Measurements from ENCODE around the gene MED4.
"Not testable (repeated sequence)": the region's sequence is repeated elsewhere in the genome, so short reads cannot be mapped to it uniquely, and the experiment has no call there.

Gene MED4

GRCh38 chr13:48093588-48093987, 1.3 kb downstream of the MED4 start:
- no peak for DNase-seq

GRCh38 chr13:48086272-48086671, 8.6 kb downstream of the MED4 start:
- DNase-seq, result no peak

- DNase-seq, result no peak
These were observed 13.2 kb downstream of the MED4 start for GRCh38 chr13:48081739-48082138.

GRCh38 chr13:48078251-48078656, 16.6 kb downstream of the MED4 start:
- no peak for DNase-seq

GRCh38 chr13:48074006-48074405, 20.9 kb downstream of the MED4 start:
- DNase-seq, result no peak

- no peak for DNase-seq
These were observed 22.1 kb downstream of the MED4 start for GRCh38 chr13:48072787-48073186.

GRCh38 chr13:48072304-48072703, 22.6 kb downstream of the MED4 start:
- DNase-seq, result peak; percentile 7

GRCh38 chr13:48070942-48071341, 24.0 kb downstream of the MED4 start:
- no peak for DNase-seq

GRCh38 chr13:48069573-48069972, 25.3 kb downstream of the MED4 start:
- DNase-seq, result no peak

- DNase-seq, result no peak
These were observed 26.0 kb downstream of the MED4 start for GRCh38 chr13:48068952-48069351.

GRCh38 chr13:48068036-48068435, 26.9 kb downstream of the MED4 start:
- no peak for DNase-seq

- peak; percentile 13 for DNase-seq
These were observed 28.5 kb downstream of the MED4 start for GRCh38 chr13:48066310-48066989.

- DNase-seq, result not testable (repeated sequence)
These were observed 35.0 kb downstream of the MED4 start for GRCh38 chr13:48059951-48060350.

GRCh38 chr13:48058536-48058935, 36.4 kb downstream of the MED4 start:
- DNase-seq, result not testable (repeated sequence)

- DNase-seq, result no peak
These were observed 39.2 kb downstream of the MED4 start for GRCh38 chr13:48055712-48056111.

- no peak for DNase-seq
These were observed 40.3 kb downstream of the MED4 start for GRCh38 chr13:48054601-48055000.

- DNase-seq, result no peak
These were observed 44.4 kb downstream of the MED4 start for GRCh38 chr13:48050550-48050949.

GRCh38 chr13:48043789-48044503, 51.0 kb downstream of the MED4 start:
- DNase-seq, result no peak

GRCh38 chr13:48042894-48043293, 52.0 kb downstream of the MED4 start:
- no peak for DNase-seq

- no peak for DNase-seq
These were observed 54.0 kb downstream of the MED4 start for GRCh38 chr13:48040896-48041295.

- no peak for DNase-seq
These were observed 54.9 kb downstream of the MED4 start for GRCh38 chr13:48040049-48040448.

- peak; percentile 0 for DNase-seq
These were observed 56.1 kb downstream of the MED4 start for GRCh38 chr13:48038761-48039160.

GRCh38 chr13:48037346-48038173, 57.3 kb downstream of the MED4 start, which contains the start of gene NUDT15:
Gene NUDT15, plus strand, starts transcription at chr13:48037726. Its CDS starts 21 bp downstream, at chr13:48037747.
- peak; percentile 93 for DNase-seq

GRCh38 chr13:48029859-48030258, 65.0 kb downstream of the MED4 start:
- DNase-seq, result no peak

Measured in NCI-H345 (cell line).